Natural killer cell (primary cell): ENCODE data around the gene HERC3. TPM values are rescaled to one million over a fixed set of nuclear protein-coding genes. Genes with fewer than 3 reads are reported as not detected.

Experiments used
- ATAC-seq, 3 donors: fragments of 150-1000 bp in 2 of 3; fragments of 200-7000 bp in 1 of 3; cut with Tn5 transposase; 1 replicate in 1 of 3; 2 replicates in 2 of 3; pipeline ENCODE4 v1.10.0; 2021; ENCODE audit warnings: mild to moderate bottlenecking in 2 of 3, moderate library complexity in 2 of 3
- DNase-seq, 2 donors: peaks; one replicate each; pipeline versions ENCODE4 v3.0.0 to v3.0.0-alpha.2; 2013 to 2021; ENCODE audit warnings: mixed read lengths in 1 of 2
- H3K27ac ChIP-seq: one replicate; pipeline ENCODE4 v1.5.1; 2013; ENCODE audit warnings: mild to moderate bottlenecking, low read length
- H3K27me3 ChIP-seq: one replicate; pipeline ENCODE4 v1.6.1; 2013; ENCODE audit warnings: low read length; ENCODE audit not compliant: control insufficient read depth, insufficient read depth
- H3K36me3 ChIP-seq: one replicate; pipeline ENCODE4 v1.6.1; 2013; ENCODE audit warnings: low read length; ENCODE audit not compliant: control insufficient read depth, insufficient read depth
- H3K4me1 ChIP-seq: one replicate; pipeline ENCODE4 v1.6.1; 2013; ENCODE audit warnings: low read length; ENCODE audit not compliant: control insufficient read depth, insufficient read depth
- H3K4me3 ChIP-seq: one replicate; pipeline ENCODE4 v1.5.1; 2013; ENCODE audit warnings: low read length
- H3K9me3 ChIP-seq: one replicate; pipeline ENCODE4 v1.6.1; 2013; ENCODE audit warnings: low read length; ENCODE audit not compliant: control insufficient read depth, insufficient read depth
- H3K27ac Mint-ChIP-seq, 2 donors: one replicate each; pipeline ENCODE4 v1.8.0; 2022; ENCODE audit warnings: mild to moderate bottlenecking in 2 of 2, mixed read lengths in 2 of 2, moderate library complexity in 1 of 2
- H3K27me3 Mint-ChIP-seq, 2 donors: one replicate each; pipeline ENCODE4 v1.8.0; 2022; ENCODE audit warnings: low read depth in 2 of 2, mixed read lengths in 2 of 2
- H3K36me3 Mint-ChIP-seq: one replicate; pipeline ENCODE4 v1.8.0; 2022; ENCODE audit warnings: mixed read lengths
- H3K4me1 Mint-ChIP-seq, 2 donors: one replicate each; pipeline ENCODE4 v1.8.0; 2022; ENCODE audit warnings: mixed read lengths in 2 of 2
- H3K4me3 Mint-ChIP-seq: one replicate; pipeline ENCODE4 v1.8.0; 2022; ENCODE audit warnings: mild to moderate bottlenecking, moderate library complexity, mixed read lengths
- H3K9me3 Mint-ChIP-seq, 2 donors: one replicate each; pipeline ENCODE4 v1.8.0; 2022; ENCODE audit warnings: mixed read lengths in 2 of 2
- WGBS: methylation state at CpG from one replicate; pipeline ENCODE4 v1.1.7; 2013; ENCODE audit warnings: missing lambda C conversion rate; ENCODE audit not compliant: insufficient coverage; 5-methylcytosine and 5-hydroxymethylcytosine counted together
- intact Hi-C: fragments of 100-400 bp; cut with micrococcal nuclease; formaldehyde crosslinking; loops from one replicate; pipeline ENCODE4 v1.14.2; 2022
- total RNA-seq, 4 donors: library from RNA; stranded (reverse); fragments of 120-200 nt in 1 of 4; gene quantifications; one replicate each; pipeline versions ENCODE4 v1.2.3 to v1.2.4, GENCODE V29; 2013 to 2022
- TF ChIP-seq, protein P1 (sequence below): fragments of 200-600 bp; IDR thresholded peaks from one replicate; pipeline ENCODE4 v1.8.0; 2022; ENCODE audit warnings: antibody characterized with exemption

HERC3 gene
- total RNA-seq, 3 donors from 2014 or later (not counting 1 experiment from before 2014, with no cell fraction given): 59.1 to 85.0 (median 61.9) TPM

DNA sequence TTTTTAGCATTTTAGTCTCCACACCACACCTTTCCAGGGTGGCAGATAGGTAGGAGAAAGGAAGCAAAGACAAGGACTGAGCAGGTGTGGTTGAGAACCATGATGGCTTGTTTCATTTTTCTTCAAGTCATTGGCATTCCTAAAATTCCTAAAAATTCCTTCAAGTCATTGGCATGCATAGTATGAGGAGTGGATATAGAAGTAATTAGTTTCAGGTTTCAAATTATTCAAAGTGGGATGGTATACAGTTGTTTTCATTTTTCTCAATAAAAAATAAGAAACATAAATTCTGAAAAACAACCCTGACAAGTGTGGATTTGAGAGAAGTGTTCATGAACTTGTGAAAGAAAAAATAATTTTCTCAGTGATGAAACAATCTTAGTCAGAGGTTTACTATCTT is 22.3 kb upstream of the HERC3 start:
- Histone ChIP-seq H3K27me3 (no peaks in the 10 kb centered on the region), H3K36me3 (no peaks in the 10 kb centered on the region), H3K27ac (no peak overlapping the region), H3K4me1 (no peaks in the 10 kb centered on the region), H3K9me3 (no peaks in the 10 kb centered on the region), H3K4me3 (no peak overlapping the region)
- ATAC-seq (no peak), DNase-seq (no peak)
- no peaks in the 10 kb centered on the region for H3K4me1 Mint-ChIP-seq
- H3K27me3 Mint-ChIP-seq: peaks cover 15 to 36% of the 10 kb centered on the region in 2 donors
- intact Hi-C loops: no loop called here
- H3K9me3 Mint-ChIP-seq: no peaks in the 10 kb centered on the region
- H3K36me3 Mint-ChIP-seq: no peaks in the 10 kb centered on the region
- H3K4me3 Mint-ChIP-seq: no peak overlapping the region
- H3K27ac Mint-ChIP-seq: no peak overlapping the region
- TF ChIP-seq, protein P1, sequence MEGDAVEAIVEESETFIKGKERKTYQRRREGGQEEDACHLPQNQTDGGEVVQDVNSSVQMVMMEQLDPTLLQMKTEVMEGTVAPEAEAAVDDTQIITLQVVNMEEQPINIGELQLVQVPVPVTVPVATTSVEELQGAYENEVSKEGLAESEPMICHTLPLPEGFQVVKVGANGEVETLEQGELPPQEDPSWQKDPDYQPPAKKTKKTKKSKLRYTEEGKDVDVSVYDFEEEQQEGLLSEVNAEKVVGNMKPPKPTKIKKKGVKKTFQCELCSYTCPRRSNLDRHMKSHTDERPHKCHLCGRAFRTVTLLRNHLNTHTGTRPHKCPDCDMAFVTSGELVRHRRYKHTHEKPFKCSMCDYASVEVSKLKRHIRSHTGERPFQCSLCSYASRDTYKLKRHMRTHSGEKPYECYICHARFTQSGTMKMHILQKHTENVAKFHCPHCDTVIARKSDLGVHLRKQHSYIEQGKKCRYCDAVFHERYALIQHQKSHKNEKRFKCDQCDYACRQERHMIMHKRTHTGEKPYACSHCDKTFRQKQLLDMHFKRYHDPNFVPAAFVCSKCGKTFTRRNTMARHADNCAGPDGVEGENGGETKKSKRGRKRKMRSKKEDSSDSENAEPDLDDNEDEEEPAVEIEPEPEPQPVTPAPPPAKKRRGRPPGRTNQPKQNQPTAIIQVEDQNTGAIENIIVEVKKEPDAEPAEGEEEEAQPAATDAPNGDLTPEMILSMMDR: no peak

DNA sequence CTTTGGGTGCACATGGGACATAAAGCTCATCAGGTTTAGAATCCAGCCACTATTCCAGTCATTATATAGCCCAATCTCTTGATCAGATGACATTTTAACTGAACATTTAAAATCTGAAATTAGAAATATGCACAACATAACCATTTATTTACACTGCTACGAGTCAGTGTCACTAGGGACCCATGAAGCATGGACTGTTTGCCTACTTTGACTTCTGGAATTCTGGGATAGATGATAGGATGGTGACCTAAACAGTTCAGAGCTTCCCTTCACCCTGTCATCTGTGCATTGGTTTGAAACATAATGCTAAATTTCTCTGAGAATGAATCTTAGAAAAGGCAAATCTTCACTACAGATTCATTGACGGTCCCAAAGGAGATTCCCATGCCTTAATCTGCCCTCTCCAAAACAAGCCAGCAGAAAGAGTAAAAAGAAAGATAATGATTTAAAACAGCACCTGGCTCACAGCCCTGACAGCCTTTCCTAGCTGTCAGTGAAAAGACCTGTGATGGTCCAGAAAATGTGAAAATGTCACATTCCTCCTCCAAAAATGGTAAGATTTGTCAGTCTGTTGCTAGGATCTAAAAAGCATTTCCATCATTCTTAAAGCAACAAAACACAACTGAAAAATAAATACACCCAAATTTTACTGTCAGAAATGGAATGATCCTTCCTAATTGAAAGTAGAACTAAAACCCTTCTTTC is 18.9 kb upstream of the HERC3 start:
- intact Hi-C loops: no loop called here
- H3K9me3 Mint-ChIP-seq: no peaks in the 10 kb centered on the region
- H3K4me1 ChIP-seq: no peaks in the 10 kb centered on the region
- H3K36me3 Mint-ChIP-seq: no peaks in the 10 kb centered on the region
- no peak overlapping the region for H3K4me3 Mint-ChIP-seq
- no peaks in the 10 kb centered on the region for H3K9me3 ChIP-seq
- no peaks in the 10 kb centered on the region for H3K4me1 Mint-ChIP-seq
- no peak overlapping the region for H3K27ac ChIP-seq
- no peaks in the 10 kb centered on the region for H3K27me3 ChIP-seq
- TF ChIP-seq, protein P1: no peak
- H3K27me3 Mint-ChIP-seq: peaks cover 3 to 7% of the 10 kb centered on the region in 2 donors
- DNase-seq: no peak
- H3K4me3 ChIP-seq: no peak overlapping the region
- H3K36me3 ChIP-seq: no peaks in the 10 kb centered on the region
- ATAC-seq: no peak
- H3K27ac Mint-ChIP-seq: no peak overlapping the region
- WGBS: 100% methylated on average over 1 of the region's 2 CpGs

DNA sequence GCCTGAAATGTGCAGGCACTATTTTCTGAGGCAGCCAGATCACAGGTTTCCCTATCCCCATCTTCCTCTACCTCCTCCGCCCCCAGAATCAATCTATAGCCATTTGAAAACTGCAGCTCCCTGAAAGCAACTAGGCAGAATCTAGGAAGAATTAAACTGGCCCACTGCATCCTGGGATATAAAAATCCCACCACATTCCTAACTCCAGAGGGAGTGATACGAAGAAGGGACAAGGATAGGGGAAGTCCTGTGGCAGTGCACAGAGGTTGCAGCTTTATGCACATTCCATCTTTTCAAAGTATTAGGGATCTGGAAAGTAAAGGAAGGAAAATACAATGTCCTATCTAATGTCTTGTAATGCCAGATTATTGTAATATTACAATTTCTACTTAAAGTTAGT is 18.3 kb upstream of the HERC3 start:
- Mint-ChIP-seq H3K27ac (no peak overlapping the region), H3K9me3 (no peaks in the 10 kb centered on the region), H3K4me1 (no peaks in the 10 kb centered on the region), H3K36me3 (no peaks in the 10 kb centered on the region), H3K4me3 (no peak overlapping the region), H3K27me3 (peaks cover 3 to 7% of the 10 kb centered on the region in 2 donors)
- DNase-seq (no peak), ATAC-seq (no peak)
- Histone ChIP-seq H3K36me3 (no peaks in the 10 kb centered on the region), H3K9me3 (no peaks in the 10 kb centered on the region), H3K4me1 (no peaks in the 10 kb centered on the region), H3K4me3 (no peak overlapping the region), H3K27ac (no peak overlapping the region), H3K27me3 (no peaks in the 10 kb centered on the region)
- WGBS: 96% methylated on average over 2 of the region's 2 CpGs
- intact Hi-C loops: no loop called here
- TF ChIP-seq, protein P1: no peak

DNA sequence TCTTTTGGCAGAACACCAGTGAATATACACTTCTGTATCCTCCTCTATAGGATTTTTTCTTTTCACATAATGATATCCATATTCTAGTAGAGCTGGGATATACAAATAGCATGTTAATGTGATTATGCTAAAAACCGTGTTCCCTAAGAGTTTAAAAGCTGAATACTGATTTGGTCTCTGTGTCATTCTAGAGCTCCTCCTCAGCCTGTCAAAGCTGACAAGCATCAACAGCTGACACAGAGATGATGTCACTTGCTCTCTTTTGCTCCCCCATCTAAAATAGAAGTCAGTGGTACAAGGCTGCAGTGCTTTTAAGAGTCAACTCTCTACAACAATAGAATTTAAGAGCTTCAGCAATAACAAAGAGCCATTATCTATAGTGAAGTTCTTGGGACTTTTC is 17.1 kb upstream of the HERC3 start:
- Mint-ChIP-seq H3K9me3 (no peaks in the 10 kb centered on the region), H3K4me1 (no peaks in the 10 kb centered on the region), H3K36me3 (no peaks in the 10 kb centered on the region), H3K27me3 (peaks cover 3 to 8% of the 10 kb centered on the region in 2 donors), H3K27ac (no peak overlapping the region), H3K4me3 (no peak overlapping the region)
- no peaks in the 10 kb centered on the region for H3K4me1 ChIP-seq
- no peak overlapping the region for H3K27ac ChIP-seq
- no peak for ATAC-seq
- intact Hi-C loops: no loop called here
- H3K36me3 ChIP-seq: no peaks in the 10 kb centered on the region
- WGBS: 79% methylated on average over 1 of the region's 1 CpG
- TF ChIP-seq, protein P1: no peak
- no peak overlapping the region for H3K4me3 ChIP-seq
- no peak for DNase-seq
- H3K9me3 ChIP-seq: no peaks in the 10 kb centered on the region
- no peaks in the 10 kb centered on the region for H3K27me3 ChIP-seq
